Aorta (tissue), 5 donors: ENCODE measurements around the gene ZNF778. TPM values are rescaled to one million over a fixed set of nuclear protein-coding genes. Genes with fewer than 3 reads are reported as not detected.

Experiments used
- ATAC-seq: fragments of 200-7000 bp; cut with Tn5 transposase; one replicate; pipeline ENCODE4 v1.9.1; 2022; ENCODE audit warnings: moderate library complexity; ENCODE audit not compliant: low FRiP score
- DNase-seq, 2 donors: peaks; one replicate each; pipeline ENCODE4 v3.0.0-alpha.2; 2020
- H3K27ac ChIP-seq, 2 donors: one replicate each; pipeline ENCODE4 v1.5.1; 2013; ENCODE audit warnings: low read length in 2 of 2, mild to moderate bottlenecking in 2 of 2, moderate library complexity in 2 of 2, control low read depth in 1 of 2, inconsistent platforms in 1 of 2, low read depth in 1 of 2
- H3K27me3 ChIP-seq, 2 donors: one replicate each; pipeline ENCODE4 v1.6.1; 2013; ENCODE audit warnings: control low read depth in 1 of 2, low read length in 1 of 2, mild to moderate bottlenecking in 1 of 2, moderate library complexity in 1 of 2; ENCODE audit not compliant: insufficient read depth in 2 of 2, control insufficient read depth in 1 of 2
- H3K36me3 ChIP-seq, 2 donors: one replicate each; pipeline ENCODE4 v1.6.1; 2013; ENCODE audit warnings: control low read depth in 1 of 2, low read length in 1 of 2, mild to moderate bottlenecking in 1 of 2; ENCODE audit not compliant: insufficient read depth in 2 of 2, control insufficient read depth in 1 of 2
- H3K4me1 ChIP-seq, 2 donors: one replicate each; pipeline ENCODE4 v1.6.1; 2013; ENCODE audit warnings: low read length in 2 of 2, control low read depth in 1 of 2, mild to moderate bottlenecking in 1 of 2, moderate library complexity in 1 of 2; ENCODE audit not compliant: insufficient read depth in 2 of 2, control insufficient read depth in 1 of 2
- H3K4me3 ChIP-seq, 2 donors: one replicate each; pipeline ENCODE4 v1.5.1; 2013; ENCODE audit warnings: low read length in 2 of 2, control low read depth in 1 of 2, mild to moderate bottlenecking in 1 of 2
- H3K9me3 ChIP-seq: one replicate; pipeline ENCODE4 v1.6.1; 2013; ENCODE audit warnings: mild to moderate bottlenecking, low read length; ENCODE audit not compliant: control insufficient read depth
- WGBS, 2 donors: extraction: QIAGEN DNeasy Blood & Tissue Kit; methylation state at CpG; one replicate each; pipeline ENCODE4 v1.1.7; 2013; 5-methylcytosine and 5-hydroxymethylcytosine counted together
- intact Hi-C, 2 donors: fragments of 100-400 bp; cut with DNase I; formaldehyde crosslinking; loops; one replicate each; pipeline versions ENCODE4 v1.14.2 to v1.15.0; 2022
- polyA plus RNA-seq, 2 donors: library from polyadenylated mRNA; stranded (reverse); fragments of 200-250 nt; gene quantifications; one replicate each; pipeline ENCODE4 v1.2.3, GENCODE V29; 2013
- total RNA-seq, 2 donors: library from RNA; stranded (reverse); fragmentation: NEBNext Ultra II Directional; extraction: Animal tissue kit (Norgen Biotek cat#: 25700); gene quantifications; one replicate each; pipeline ENCODE4 v1.2.1, GENCODE V29; 2021
- donor health status: healthy with polysubstance abuse.
- donor health status: Bipolar disorder and iron deficiency.
- donor health status: DM: no; HTN: no; CAD: no.
- donor health status: DM: no; HTN: no; CAD: no.
- donor health status: DM: yes; HTN: yes; CAD: no.

Gene ZNF778
- total and polyA plus RNA-seq, 4 donors, result 2.6 to 14.9 (median 7.9) TPM

DNA sequence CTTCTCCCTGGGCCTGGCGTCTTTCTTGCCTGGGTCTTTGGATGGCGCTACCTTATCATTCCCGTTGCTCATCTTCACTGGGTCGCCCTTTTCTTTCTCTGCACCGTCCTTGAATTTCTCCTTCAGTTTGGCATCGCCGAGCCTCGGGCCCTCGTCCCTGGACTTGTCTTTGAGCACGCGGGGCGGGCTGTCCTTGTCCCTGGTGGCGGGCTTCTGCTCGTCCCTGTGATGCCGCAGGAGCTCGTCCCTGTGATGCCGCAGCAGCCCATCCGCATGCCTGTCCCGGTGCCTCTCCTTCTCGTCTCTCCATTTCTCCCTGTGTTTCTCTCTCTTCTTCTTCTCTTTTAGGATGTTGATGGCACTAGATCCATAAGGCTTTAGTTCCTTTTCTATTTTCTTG is 64.3 kb downstream of the ZNF778 start:
- H3K4me3 ChIP-seq, result no peak overlapping the region
- ATAC-seq, result no peak
- H3K27ac ChIP-seq, result no peak overlapping the region
- intact Hi-C loops, result no loop called here
- no peaks in the 10 kb centered on the region for H3K4me1 ChIP-seq
- no peak for DNase-seq
- WGBS, 2 donors, result 96 to 98% methylated on average over 20 of the region's 20 CpGs
- no peaks in the 10 kb centered on the region for H3K9me3 ChIP-seq
- no peaks in the 10 kb centered on the region for H3K27me3 ChIP-seq
- H3K36me3 ChIP-seq, result peaks cover 5 to 10% of the 10 kb centered on the region in 2 donors

- no peak for DNase-seq
- Histone ChIP-seq H3K27me3 (no peaks in the 10 kb centered on the region), H3K4me3 (no peak overlapping the region), H3K36me3 (peaks cover 5 to 10% of the 10 kb centered on the region in 2 donors), H3K4me1 (no peaks in the 10 kb centered on the region), H3K27ac (no peak overlapping the region), H3K9me3 (no peaks in the 10 kb centered on the region)
- intact Hi-C loops, result no loop called here
- no peak for ATAC-seq
- 80 to 85% methylated on average over 18 of the region's 18 CpGs for WGBS, 2 donors
These were observed 65.0 kb downstream of the ZNF778 start for GRCh38 chr16:89282523-89282922.

DNA sequence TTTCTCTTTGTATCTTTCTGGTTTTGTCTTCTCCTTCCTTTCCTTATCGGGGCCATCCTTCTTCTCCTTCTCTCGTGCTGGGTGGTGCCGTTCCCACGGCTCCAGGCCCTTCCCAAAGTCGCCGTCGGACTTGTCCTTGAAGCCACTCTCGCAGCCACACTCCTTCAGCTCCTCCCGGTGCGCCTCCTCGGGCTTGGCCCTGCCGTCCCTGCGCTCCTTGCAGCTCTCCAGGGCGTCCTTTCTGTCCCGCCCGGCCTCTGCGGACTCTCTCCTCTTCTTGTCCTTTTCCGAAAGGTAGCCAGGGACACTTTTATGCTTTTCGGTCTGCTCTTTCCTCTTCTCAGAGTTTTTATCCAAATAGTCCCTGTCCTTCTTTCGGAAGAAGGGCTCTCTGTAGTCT is 65.9 kb downstream of the ZNF778 start:
- DNase-seq (no peak), ATAC-seq (no peak)
- Histone ChIP-seq H3K4me1 (no peaks in the 10 kb centered on the region), H3K36me3 (peaks cover 5 to 10% of the 10 kb centered on the region in 2 donors), H3K27ac (no peak overlapping the region), H3K4me3 (no peak overlapping the region), H3K27me3 (no peaks in the 10 kb centered on the region), H3K9me3 (no peaks in the 10 kb centered on the region)
- WGBS, 2 donors, result 89 to 90% methylated on average over 20 of the region's 20 CpGs
- intact Hi-C loops, result no loop called here

GRCh38 chr16:89285381-89285780 is 67.9 kb downstream of the ZNF778 start:
- Histone ChIP-seq H3K27ac (no peak overlapping the region), H3K4me3 (no peak overlapping the region), H3K27me3 (no peaks in the 10 kb centered on the region), H3K4me1 (no peaks in the 10 kb centered on the region), H3K36me3 (peaks cover 5 to 8% of the 10 kb centered on the region in 2 donors), H3K9me3 (no peaks in the 10 kb centered on the region)
- intact Hi-C loops, result no loop called here
- WGBS, 2 donors, result 90 to 95% methylated on average over 17 of the region's 17 CpGs
- no peak for ATAC-seq
- DNase-seq, result no peak

DNA sequence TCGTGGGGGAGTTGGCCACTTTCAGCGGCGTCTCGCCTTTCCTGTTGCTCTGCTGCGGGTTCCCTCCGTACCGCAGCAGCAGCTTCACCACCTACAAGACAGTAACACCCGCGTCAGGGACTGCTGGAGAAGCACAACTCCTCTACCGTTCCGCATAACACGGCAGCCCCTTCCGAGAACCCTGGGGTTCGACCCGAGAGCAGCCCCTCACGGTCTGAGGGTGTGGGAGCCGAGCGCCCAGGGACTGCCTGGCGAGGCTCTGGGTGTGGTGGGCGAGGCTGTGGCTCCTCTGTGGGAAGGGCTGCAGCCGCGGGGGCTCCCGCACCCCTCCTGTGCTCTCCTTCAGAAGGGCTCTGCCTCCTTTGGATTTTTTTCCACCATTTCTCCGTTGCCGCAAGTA is 68.6 kb downstream of the ZNF778 start:
- Histone ChIP-seq H3K27ac (no peak overlapping the region), H3K4me1 (no peaks in the 10 kb centered on the region), H3K9me3 (no peaks in the 10 kb centered on the region), H3K36me3 (peaks cover 5 to 8% of the 10 kb centered on the region in 2 donors), H3K4me3 (no peak overlapping the region), H3K27me3 (no peaks in the 10 kb centered on the region)
- DNase-seq, result no peak
- intact Hi-C loops, result no loop called here
- no peak for ATAC-seq
- 90 to 93% methylated on average over 25 of the region's 25 CpGs for WGBS, 2 donors

Other genes starting within 250 kb of the ZNF778 start
- 1 to 10 TPM; 4.4 to 9.4 TPM for gene CBFA2T3, start 240.5 kb upstream of the ZNF778 start, total RNA-seq
- 1 to 10 TPM in 1 of 2 donors, under 1 TPM in 1; 0.18 to 1.0 TPM for gene CBFA2T3, start 240.5 kb upstream of the ZNF778 start, polyA plus RNA-seq
- gene ACSF3, start 123.9 kb upstream of the ZNF778 start, total RNA-seq, result 10 to 100 TPM; 19.3 to 33.2 TPM
- gene ACSF3, start 123.9 kb upstream of the ZNF778 start, polyA plus RNA-seq, result 10 to 100 TPM; 20.0 to 48.4 TPM
- gene CDH15, start 46.0 kb upstream of the ZNF778 start, total RNA-seq, result under 1 TPM in 1 of 2 donors, not detected in 1; 0.21 TPM
- gene CDH15, start 46.0 kb upstream of the ZNF778 start, polyA plus RNA-seq, result under 1 TPM in 1 of 2 donors, not detected in 1; 0.08 TPM
- gene SLC22A31, start 17.2 kb upstream of the ZNF778 start, total RNA-seq, result 1 to 10 TPM in 1 of 2 donors, not detected in 1; 4.0 TPM
- gene SLC22A31, start 17.2 kb upstream of the ZNF778 start, polyA plus RNA-seq, result 1 to 10 TPM in 1 of 2 donors, under 1 TPM in 1; 0.75 to 2.9 TPM